GM13977 (cell line): ENCODE measurements around the gene DDX51.

Experiments
- DNase-seq: peaks from one replicate; pipeline ENCODE4 v3.0.0; 2012; ENCODE audit warnings: low spot score
- in situ Hi-C: fragments of 300-500 bp; cut with MboI; formaldehyde crosslinking; loops from one replicate; pipeline ENCODE4 v1.12.0; 2022; ENCODE audit warnings: low sequenced_read_pairs, low pct_unique_long_range_greater_than_20kb, mixed read lengths, inconsistent platforms; ENCODE audit not compliant: unreplicated experiment
- TF ChIP-seq, protein P1 (sequence below): IDR thresholded peaks from 2 replicates; pipeline ENCODE4 v1.5.1; 2012; ENCODE audit warnings: mild to moderate bottlenecking, control low read depth; ENCODE audit not compliant: insufficient read depth; ENCODE audit errors: extremely low read depth, missing control alignments

Gene DDX51

DNA sequence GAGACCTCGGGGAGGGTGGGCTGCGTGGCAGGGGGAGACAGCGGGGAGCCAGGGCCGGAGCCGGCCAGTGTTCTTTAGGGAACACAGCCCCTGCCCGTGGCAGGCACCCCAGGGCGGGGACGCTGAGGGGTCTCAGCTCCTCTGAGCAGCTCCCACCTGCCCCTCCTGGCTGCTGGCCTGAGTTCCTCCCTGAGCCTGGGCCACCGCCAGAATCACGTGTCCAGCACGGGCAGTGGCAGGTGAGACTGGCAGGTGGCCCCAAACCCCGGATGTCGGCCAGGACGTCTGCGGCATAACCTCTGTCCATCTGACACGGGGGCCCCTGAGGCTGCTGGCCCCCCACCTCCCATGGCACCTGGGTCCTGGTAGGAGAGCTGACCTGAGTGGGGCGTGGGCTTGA lies 25.3 kb upstream of the DDX51 start:
- DNase-seq, result no peak
- TF ChIP-seq, protein P1, sequence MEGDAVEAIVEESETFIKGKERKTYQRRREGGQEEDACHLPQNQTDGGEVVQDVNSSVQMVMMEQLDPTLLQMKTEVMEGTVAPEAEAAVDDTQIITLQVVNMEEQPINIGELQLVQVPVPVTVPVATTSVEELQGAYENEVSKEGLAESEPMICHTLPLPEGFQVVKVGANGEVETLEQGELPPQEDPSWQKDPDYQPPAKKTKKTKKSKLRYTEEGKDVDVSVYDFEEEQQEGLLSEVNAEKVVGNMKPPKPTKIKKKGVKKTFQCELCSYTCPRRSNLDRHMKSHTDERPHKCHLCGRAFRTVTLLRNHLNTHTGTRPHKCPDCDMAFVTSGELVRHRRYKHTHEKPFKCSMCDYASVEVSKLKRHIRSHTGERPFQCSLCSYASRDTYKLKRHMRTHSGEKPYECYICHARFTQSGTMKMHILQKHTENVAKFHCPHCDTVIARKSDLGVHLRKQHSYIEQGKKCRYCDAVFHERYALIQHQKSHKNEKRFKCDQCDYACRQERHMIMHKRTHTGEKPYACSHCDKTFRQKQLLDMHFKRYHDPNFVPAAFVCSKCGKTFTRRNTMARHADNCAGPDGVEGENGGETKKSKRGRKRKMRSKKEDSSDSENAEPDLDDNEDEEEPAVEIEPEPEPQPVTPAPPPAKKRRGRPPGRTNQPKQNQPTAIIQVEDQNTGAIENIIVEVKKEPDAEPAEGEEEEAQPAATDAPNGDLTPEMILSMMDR, result no peak
- in situ Hi-C loops, result no loop called here

DNA sequence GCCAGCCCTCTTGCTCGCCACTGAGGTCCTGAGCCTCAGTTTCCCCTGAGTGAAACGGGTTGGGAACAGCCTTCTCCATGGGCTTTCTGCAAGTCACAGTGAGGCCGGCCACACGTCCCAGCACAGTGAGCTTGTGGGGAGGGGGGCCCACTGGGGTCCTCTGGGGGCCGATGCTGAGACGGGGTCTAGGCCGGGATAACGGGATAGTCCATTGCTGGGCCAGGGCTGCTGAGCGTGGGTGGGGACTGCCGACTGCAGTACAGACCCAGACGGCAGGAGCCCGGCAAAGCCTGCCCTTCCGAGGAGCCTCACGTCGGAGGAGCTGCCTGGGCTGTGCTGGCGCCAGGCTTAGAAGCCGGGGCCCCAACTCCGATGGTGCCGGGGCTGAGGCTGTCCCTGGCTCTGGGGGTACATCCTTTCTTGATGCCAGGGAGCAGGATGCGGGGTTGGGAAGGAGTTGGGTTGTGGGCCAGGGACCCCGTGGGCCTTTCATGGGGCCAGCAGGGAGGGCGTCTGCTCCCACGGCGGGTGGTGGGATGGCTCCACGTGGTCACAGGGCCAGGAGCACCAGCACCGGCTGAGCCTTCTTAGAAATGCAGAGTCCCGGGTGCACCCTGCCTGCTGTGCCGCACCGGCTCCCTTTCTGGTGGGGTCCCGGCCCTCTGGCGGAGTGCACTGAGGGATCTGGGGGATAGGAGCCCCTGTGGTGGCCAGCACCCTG lies 24.4 kb upstream of the DDX51 start:
- in situ Hi-C loops, result no loop called here
- DNase-seq, result no peak
- TF ChIP-seq, protein P1, result no peak

DNA sequence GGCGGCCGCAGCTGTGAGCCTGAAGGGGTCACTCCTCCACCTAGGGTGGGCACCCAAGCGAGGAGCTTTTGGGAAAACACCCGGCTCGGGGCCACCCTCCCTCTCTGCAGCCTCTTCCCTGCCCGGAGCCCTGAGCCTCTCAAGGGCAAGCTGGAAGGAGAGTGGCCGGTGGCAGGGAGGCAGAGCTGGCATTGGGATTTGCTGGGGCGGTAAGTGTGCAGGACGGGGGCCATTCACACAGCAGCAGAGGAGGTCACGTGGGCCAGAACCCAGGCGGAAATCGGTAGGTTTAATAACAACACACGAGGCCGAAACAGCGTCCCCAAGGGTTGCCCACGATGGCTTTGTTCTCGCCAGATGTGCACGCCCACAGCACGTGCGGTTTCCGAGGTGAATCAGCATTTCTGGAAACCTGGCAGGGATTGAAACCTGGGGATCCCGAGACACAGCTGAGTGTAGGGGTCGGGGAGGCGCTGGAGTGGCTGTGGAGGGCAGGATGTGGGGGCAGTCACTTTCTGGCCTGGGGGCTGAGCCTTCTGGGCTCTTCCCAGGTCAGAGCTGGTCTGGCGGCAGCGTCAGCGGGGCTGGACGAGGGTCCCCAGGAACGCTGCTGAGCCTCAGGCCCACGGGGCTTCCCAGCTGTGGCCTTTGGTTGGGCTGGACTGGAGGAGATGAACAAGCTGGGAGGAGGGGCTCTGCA lies 23.6 kb upstream of the DDX51 start:
- in situ Hi-C loops, result no loop called here
- TF ChIP-seq, protein P1, result no peak
- no peak for DNase-seq

DNA sequence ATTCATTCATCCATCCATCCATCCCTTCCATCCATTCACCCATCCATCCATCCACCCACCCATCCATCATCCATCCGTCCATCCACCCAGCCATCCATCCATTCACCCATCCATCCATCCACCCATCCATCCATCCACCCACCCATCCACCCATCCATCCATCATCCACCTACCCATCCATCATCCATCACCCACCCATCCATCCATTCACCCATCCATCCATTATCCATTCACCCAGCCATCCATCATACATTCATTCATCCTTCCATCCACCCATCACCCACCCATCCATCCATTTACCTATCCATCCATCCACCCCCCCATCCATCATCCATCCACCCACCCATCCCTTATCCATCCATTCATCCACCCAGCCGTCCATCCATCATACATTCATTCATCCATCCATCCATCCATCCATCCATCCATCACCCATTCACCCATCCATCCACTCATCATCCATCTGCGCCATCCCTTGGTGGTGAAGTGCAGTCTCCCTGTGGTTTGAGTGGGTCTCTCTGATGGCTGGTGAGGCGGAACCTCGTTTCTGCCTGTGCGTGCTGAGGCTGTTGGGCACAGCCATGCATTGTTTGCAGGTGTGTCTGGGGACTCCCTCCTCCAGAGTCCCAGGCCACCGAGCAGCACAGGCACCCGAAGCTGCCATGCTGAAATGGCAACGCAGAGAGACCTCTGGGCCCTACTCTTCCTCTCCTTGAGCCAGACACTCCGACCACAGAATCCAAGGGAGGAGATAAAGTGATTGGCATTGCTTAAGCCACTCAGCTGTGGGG lies 22.9 kb upstream of the DDX51 start:
- in situ Hi-C loops, result no loop called here
- TF ChIP-seq, protein P1, result no peak
- no peak for DNase-seq

DNA sequence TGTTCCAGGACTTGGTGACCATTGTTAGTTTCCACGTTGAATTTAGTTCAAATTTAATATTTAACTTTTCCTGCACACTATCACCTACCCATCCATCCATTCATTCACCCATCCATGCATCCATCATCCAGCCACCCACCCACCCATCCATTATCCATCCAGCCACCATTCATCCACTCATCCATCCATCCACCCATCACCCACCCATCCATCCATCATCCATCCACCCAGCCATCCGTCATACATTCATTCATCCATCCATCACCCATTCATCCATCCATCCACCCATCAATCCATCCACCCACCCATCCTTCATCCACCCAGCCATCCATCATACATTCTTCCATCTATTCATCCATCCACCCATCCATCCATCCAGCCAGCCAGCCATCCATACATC lies 22.0 kb upstream of the DDX51 start:
- no peak for DNase-seq
- TF ChIP-seq, protein P1, result no peak
- in situ Hi-C loops, result no loop called here

DNA sequence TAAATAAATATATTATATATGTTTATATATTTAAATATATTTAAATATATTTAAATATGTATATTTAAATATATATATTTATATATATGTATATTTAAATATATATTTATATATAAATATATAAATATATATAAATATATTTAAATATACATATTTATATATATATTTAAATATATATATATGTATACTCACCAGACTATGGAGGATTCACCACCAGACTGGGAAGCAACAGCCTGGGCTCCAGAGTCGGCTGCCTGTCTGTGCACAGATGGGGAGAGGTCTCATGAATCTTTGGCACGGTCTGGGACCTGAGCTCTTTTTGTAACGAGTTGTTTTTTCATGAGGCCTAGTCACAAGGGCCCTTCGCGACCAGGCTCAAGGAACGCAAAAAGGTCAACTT lies 21.5 kb upstream of the DDX51 start:
- DNase-seq, result no peak
- in situ Hi-C loops, result no loop called here
- TF ChIP-seq, protein P1, result no peak
